Hematopoietic multipotent progenitor cell treated with erythropoietin and hydrocortisone succinate and interleukin-3 and kit ligand, for 15 days (in vitro differentiated cells): ENCODE measurements around the gene MB.
"Not testable (repeated sequence)": the region's sequence is repeated elsewhere in the genome, so short reads cannot be mapped to it uniquely, and the experiment has no call there.

Experiments used
- DNase-seq: peaks from one replicate; pipeline ENCODE4 v3.0.0-alpha.2; 2015; ENCODE audit warnings: low spot score

Gene MB

DNA sequence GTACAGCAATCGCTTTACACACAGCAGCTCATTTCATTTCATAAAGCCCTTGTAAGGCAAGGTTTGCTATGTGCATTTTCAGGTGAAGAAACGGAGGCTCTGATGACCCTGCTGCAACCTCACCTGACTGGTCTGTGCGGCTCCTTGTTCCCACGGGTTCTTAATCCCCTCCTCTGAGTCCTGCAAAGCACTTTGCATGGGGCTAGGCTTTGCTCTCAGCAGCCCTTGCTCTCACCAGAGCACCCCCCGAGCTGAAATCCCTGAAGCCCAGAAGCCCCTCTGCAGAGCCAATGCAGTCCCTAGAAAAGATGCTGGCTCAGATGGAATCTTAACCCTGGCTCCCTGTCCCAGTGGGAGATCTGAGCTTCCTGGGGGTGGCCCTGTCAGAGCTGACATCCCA is 20.1 kb upstream of the MB start:
- no peak for DNase-seq

DNA sequence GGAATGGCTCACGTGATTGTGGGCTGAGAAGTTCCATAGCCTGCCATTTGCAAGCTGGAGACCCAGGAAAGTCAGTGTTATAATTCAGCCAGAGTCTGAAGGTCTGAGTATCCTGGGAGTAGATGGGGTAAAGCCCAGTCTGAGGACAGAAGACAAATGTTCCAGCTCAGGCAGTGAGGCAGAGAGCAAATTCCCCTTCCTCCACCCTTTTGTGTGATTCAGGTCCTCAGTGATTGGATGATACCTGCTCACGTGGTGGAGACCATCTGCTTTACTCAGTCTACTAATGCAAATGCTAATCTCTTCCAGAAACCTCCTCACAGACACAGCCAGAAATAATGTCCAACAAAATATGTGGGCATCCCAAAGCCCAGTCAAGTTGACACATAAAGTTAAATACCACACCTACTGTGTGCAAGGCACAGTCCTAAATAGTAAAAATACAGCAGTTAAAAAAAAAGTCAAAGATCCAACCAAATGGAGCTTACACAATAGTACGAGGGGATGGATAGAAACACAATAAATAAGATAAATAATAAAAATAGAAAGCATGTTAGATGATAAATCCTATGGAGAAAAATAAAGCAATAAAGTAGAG is 17.9 kb upstream of the MB start:
- no peak for DNase-seq

DNA sequence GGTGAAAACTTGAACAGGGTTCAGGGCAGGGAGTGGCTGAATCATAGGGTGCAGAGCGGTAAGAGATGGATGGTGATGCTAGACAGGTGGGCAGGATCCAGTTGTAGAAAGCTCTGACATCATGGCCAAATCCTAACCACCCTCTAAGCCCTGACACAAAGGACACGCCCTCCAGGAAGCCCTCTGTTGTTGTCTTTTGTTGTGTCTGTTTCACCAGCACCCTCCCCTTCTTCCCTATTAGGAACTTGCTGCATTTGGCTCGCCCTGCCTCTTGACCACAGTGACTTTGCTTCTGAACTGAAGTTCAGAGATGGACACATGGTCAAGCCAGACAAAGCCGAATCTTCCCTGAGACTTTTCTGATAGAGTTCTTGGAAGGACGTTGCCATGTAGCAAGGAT is 16.9 kb upstream of the MB start:
- no peak for DNase-seq

DNA sequence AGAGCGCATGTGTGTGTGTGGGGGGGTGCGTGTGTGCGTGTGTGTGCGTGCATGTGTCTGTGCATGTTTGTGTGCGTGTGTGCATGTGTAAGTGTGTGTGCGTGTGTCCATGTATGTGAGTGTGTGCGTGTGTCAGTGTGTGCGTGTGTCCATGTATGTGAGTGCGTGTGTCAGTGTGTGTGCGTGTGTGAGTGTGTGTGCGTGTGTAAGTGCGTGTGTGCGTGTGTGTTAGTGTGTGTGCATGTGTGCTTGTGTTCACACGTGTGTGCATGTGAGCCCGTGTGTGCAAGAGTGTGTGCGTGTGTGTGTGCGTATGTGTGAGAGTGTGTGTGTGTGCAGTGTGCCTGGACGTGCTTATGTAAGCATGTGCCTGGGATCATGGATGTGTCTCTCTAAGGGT is 16.4 kb upstream of the MB start:
- no peak for DNase-seq

DNA sequence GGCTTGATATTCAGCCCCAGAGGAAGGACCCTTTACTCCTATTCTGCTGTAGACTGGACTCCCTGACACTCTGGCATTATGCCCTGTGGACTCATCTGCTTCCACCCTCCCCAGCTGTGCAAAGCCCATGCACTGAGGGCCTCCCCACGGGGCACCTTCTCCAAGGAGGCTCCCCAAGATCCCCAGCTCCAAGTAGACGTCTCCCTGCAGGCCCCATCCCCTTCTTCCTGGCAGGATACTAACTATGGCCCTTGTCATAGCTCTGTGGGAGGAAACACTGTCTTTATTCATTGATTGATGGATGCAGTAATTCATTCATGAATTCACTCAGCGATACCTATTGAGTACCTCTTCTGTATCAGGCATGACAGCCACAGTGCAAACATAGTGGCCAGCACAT is 15.8 kb upstream of the MB start:
- no peak for DNase-seq

DNA sequence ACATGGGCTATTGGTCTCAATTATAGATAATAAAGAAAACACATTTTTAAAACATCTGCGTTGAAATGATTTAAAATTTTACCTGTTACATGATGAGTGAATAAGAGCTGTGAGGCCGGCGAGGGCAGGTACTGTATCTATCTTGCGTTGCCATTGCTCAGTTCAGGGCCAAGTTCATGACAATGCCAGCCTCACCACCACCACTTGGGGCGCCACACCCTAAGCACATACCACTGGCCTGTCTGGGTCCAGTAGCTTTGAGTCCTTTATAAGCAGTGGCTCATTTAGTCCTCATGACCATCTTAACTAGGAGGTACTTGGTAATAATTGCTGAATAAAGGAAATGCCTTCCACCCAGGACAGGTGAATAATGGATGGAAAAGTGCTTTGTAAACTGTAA is 14.5 kb upstream of the MB start:
- DNase-seq, result peak; percentile 38

DNA sequence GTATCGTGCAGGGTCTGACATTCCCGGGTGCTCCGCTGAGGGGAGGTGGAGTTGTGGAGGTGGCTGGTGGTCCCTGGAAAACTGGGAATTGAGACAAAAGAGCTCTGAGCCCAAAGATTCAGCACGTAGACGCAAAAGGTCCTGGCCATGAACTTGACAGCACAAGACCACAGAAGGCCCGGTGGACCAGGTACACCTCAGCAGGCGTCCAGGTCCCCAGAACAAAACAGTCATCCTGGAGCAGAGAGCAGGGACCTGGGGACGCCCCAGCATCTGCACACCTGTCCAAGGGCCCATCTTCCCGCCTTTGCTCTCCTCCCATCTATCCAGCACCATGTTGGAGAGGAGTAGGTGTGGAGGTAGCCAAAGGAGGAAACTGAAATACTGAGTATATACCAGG is 13.8 kb upstream of the MB start:
- DNase-seq, result no peak

DNA sequence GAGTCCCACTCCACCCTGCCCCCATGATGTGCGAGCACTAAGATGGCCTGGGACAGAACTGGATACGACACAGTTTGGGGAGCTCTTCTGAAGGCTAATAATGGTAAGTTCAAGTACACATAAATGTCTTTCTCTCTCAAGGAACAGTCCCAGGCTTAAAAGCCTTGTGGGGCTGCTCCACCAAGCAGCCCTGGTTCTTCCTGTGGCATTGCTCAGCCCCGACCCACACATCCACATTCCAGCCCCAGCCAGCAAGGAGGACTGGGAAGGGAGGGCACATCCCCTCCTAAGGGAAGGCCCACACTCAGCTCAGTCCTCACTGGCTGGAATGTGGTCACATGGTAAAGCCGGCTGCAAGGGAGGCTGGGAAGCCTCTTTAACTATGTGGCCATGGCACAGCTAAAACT is 13.3 kb upstream of the MB start:
- no peak for DNase-seq

DNA sequence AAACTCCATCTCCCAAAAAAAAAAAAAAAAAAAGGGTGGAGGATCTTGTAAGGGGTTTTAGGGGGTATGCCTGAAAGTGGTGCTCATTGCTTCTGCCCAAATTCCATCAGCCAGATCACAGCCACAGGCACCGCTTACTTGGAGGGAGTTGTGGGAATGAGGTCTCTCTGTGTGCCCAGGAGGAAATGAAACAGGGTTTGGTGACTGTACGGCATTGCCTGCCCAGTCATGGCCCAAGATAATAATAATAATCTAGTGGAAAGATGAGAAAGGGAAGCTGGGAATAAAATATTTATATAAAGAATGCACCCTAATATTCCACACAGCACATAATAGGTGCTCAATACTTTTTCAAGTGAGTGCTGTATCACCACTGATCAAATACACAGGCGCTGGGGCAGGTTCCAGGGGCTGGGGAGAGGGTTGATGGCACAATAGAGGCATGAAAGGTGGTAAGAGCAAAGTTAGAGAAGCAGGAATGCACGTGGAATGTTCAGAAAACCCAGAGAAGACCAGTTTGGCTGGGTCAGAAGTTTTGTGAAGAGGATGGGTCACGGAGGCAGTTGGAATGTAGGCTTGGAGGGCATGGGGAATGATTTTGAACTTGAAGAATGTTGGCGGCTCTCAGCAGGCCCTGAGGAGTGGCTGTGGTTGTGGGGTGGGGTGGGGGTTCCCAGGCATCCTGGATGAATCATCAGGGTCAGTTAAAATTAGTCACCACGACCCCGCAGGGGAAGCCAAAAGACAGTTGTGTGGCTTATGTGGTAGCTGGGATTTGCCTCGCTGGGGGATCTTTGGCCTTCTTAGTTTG is 12.5 kb upstream of the MB start:
- no peak for DNase-seq

DNA sequence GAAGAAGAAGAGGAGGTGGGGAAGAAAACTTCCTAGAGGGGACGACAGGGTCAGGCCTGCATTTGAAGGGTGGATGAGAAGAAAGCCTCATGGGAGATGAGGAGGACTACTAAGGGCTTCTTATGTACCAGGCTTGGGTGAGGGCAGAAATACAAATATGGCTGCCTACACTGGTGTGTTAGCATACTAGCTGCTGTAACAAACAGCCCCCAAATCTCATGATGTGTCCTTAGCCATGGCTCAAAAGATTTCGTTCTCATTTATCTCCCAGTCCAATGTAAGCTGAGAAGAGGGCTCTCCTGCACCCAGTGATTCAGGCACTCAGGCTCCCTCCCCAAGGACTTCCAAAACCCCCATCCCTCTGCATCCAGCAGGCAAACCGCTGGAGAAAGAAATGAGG is 11.6 kb upstream of the MB start:
- DNase-seq, result no peak

DNA sequence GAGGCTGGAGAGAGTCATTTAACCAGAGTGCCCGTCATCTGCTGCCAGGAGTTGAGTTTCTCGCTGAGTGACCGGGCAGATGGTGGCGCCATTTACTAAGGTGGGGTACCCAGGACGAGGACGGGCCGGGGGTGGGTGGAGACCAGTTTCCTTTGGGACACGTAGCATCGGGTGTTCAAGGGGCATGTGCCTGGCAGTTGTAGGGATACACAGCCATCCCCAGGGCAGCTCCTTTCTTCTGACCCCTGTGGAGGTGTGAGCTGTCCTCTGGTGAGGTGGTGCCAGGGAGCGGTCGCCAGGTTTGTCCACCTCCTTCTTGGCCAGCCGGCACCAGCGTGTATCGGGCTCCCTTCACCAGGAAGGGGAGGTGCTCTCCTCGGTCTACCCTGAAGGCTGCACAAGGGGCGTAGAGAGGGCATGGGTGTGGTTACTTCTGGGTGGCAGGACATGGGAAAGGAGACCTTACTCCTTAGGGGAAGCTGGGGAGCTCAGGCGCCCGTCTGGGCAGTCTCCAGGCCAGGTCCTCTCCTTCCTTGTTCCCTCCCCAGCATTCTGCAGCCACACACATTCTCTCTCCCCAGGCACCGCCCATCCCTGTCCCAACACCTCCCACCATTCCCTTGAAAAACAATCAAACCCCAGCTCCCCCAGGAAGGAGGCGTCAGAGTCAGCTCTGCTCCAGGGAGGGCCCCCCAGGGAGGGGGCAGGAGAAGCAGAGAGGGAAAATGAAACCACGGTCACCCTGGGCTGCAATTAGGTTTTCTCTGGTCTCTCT is 10.3 kb upstream of the MB start:
- DNase-seq, result no peak

DNA sequence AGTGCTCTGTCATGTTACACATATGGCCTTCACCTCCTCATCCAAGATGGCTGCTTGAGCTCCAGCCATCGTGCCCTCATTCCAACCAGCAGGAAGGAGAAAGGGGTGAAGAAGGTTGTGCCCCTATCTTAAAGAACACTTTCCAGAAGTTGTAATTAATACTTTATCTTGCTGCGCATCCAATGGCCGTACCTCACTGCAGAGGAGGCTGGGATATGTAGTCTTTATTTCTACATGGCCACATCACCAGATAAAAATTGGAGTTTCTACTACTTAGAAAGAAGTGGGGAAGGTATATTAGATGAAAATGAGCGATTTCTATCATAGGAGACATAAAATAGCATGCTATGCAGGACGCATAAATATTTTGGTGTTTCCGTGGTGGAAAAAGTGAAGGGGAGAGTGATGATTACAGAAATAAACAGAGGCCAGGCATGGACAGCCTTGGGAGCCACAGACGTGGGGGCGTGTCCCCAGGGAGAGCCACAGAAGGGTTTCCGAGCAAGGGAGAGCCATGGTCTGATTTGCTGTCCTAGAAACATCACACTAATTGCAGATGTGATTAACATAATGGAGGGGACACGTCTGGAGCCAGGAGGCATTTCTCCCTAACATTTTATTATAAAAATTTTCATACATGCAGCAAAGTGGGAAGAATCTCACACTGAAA is 8.8 kb upstream of the MB start:
- DNase-seq, result no peak

DNA sequence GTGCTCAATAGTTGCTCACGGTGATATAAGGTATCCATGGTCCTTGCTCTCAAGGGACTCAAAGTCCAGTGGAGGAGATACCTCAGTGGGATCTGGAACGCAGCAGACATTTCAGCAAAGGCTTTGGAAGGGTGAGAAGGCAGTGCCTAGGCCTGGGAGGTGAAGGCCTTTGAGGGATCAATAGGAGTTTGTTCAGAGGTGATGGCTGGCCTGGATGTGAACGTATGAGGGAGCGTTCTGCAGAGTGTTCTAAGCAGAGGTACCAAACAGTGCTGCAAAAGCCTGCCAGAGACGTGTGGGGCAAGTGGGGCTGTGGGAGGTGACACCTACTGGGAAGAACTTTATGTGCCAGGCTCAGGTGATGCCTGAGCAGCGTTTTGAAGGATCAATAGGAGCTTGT is 7.4 kb upstream of the MB start:
- no peak for DNase-seq

DNA sequence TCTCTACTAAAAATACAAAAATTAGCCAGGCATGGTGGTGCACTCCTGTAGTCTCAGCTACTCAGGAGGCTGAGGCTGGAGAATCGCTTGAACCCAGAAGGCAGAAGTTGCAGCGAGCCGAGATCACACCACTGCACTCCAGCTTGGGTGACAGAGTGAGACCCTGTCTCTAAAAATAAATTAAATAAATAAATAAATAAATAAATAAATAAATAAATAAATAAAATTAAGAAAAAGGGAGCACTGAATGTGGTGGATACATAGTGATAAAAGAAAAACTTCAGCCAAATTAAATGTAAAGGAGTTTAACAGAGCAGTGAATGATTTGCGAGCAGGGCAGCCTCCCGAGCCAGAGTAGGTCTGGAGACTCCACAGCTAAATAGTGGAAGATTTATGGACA is 6.8 kb upstream of the MB start:
- DNase-seq, result not testable (repeated sequence)

DNA sequence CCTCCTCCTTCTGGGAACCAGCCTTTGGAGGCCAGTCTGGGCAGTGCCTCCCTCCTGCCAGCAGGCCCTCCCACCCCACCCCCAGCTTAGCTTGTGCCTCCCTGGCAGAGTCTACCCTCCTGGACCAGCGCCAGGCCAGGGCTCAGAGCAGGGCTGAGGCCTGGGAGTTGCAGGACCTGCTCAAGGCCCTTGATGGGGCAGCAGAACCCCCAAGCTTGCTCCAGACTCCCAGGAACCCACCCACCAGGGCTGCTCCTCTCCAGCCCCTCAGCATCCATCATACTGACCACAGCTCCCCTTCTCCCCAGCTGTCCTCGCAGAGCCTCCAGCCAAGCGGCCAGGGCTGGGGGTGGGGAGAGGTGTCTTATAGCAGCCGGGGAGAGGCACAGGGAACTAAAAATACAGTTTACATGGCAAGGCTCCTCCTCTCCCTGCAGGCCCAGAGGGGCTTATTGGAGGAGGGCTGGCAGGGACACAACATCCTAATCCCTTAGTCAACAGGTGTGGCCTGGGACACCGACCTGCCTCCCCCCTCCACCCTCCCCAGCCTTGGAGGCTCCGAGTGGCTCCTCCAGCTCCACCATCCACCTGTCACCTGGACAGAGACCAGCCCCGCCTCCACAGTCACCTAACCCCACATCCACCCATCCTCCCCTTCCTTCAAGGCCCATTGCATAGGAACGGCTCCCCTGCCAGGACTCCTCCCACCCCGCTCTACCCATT is 5.2 kb upstream of the MB start:
- no peak for DNase-seq

DNA sequence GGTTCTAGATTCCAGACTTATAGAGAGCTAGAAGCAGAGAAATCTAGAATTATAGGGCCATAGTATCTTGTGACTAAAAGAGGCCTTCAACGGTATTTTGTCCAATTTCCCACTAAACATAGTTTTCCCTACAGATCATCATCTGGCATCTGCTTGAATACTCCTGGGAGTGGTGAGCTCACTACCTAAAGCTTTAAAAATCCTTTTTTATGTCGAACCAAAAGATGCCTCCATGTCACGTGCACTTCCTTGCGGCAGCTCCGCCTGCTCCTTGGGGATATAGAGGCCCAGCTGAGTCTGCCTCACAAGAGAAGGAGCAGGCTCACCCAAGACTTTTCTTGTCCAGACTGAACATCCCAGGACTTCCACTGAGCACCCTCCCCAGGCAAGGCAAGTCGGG is 4.3 kb upstream of the MB start:
- no peak for DNase-seq

DNA sequence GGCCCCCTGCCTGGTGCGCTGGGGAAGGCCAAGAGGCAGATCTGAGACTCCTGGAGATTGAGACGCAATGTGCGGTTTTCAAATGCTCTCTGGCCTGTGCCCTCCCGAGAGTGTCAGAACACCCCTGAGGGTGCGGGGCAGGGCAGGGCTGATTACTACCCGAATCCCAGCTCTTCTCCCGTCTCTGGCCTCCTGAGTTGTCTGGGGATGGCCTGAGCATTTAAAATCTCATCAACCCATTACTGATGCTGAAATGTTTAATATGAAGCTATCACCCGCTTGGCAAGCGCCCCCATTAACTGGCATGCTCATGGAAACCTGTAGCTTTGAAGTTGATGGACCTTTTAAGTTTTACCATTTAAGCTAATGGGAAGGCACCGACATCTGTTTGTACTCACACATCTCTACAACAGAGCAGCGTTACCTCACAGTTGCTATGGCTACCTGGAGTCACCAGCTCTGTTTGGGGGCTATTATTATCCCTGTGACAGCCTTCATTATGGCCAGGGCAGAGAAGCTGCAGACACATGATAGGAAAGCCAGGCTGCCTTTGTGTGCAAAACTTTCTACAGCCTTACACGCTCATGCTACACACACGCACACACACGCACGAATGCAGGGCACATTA is 3.6 kb upstream of the MB start:
- no peak for DNase-seq

DNA sequence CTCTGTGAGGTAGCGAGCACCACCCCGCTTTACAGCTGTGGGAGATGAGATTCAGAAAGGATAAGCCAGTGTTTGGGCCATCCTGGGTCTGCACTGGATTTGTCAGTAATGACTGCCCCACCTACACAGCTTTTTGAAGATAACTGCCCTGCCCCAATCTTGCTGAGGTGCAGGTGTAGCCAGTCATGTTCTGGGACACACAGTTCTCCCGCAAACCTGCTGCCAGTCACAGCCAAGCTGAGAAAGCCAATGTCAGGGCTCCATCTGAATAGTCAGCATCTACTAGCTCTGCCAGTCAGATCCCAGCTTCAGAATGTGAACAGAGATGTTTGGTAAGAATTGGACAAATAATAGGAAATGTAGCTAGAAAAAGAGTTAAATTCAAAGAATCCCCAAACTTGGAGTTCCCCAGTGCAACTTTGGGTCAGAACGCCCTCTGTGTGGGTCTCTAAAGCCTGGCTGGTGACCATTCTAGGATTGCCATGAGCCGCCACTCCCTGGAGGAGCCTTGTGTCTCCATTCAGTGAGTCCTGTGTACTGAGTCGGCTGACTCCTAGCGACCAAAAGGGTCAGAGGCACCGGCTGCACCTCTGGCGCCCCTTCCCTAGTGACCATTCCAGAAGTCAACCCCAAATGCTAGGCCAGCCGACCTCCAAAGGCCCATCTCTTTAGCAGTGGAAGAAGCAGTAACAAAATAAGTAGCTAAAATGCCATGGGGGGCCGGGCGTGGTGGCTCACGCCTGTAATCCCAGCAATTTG is 2.4 kb upstream of the MB start:
- DNase-seq, result no peak

DNA sequence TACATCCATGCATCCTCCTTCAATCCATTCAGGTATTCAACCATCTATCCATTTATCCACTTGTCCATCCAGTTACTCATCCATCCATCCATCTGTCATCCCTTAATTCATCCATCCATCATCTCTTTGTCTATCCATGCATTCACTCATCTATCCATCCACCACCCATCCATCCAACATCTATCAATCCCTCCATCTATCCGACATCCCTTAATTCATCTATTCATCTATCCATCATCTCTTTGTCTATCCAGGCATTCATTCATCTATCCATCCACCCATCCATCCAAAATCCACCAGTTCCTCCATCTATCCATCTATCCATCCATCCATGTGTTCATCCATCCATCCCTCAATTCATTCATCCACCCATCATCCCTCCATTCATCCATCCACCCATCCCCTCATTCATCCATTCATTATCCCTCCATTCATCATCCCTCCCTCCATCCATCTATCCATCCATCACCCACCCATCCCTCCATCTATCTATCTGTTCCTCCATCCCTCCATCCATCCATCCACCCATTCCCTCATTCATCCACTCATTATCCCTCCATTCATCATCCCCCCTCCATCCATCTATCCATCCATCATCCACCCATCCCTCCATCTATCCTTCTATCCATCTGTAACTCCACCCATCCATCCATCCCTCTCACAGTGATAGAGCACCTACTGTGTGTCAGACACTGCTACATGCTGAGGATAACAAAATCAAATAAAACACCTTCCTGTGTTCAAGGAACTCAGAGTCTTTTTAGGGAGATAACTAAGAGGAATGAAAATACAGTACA is 1.5 kb upstream of the MB start:
- no peak for DNase-seq

DNA sequence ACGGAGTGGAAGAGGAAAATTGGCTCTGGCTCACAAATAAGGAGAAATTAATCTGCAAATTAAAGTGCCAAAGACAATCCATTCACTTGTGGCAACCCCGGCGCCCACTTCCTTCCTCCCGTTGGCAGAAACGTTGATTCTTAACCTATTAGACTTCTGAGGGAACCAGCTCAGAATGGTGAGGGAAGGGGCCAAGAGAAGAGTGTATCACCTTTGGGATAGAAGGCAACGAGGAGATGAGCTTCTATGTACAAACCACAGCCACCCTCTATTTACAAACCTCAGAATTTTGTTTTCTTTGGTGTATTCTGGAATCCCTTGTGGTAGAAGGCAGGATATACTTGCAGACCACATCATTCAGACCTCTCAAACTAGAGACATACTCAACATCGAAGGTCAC is 1.1 kb downstream of the MB start:
- no peak for DNase-seq
